Gastroesophageal sphincter (tissue), 4 donors: ENCODE measurements around the gene ATP12A. TPM values are rescaled to one million over a fixed set of nuclear protein-coding genes. Genes with fewer than 3 reads are reported as not detected.

ENCODE experiments used
- ATAC-seq: fragments of 150-250 bp; one replicate; pipeline ENCODE4 v1.9.1; 2016; ENCODE audit warnings: mild to moderate bottlenecking, moderate library complexity
- H3K27ac ChIP-seq, 4 donors: fragments of 200-600 bp; sonication (generic) in 3 of 4; 1 replicate in 3 of 4; 2 replicates in 1 of 4; pipeline ENCODE4 v1.5.1; 2016 to 2019
- H3K27me3 ChIP-seq: fragments of 200-600 bp; sonication (generic); one replicate; pipeline ENCODE4 v1.5.1; 2019
- H3K36me3 ChIP-seq, 2 donors: fragments of 200-600 bp; sonication (generic); one replicate each; pipeline ENCODE4 v1.5.1; 2019; ENCODE audit warnings: control low read depth in 1 of 2
- H3K4me1 ChIP-seq, 3 donors: fragments of 200-600 bp; sonication (generic); 1 replicate in 2 of 3; 2 replicates in 1 of 3; pipeline ENCODE4 v1.5.1; 2016 to 2019; ENCODE audit warnings: control low read depth in 2 of 3
- H3K4me3 ChIP-seq, 2 donors: fragments of 200-600 bp; sonication (generic); one replicate each; pipeline ENCODE4 v1.5.1; 2019; ENCODE audit warnings: mild to moderate bottlenecking in 1 of 2, moderate library complexity in 1 of 2
- H3K9me3 ChIP-seq, 3 donors: fragments of 200-600 bp; sonication (generic); one replicate each; pipeline ENCODE4 v1.5.1; 2017 to 2019; ENCODE audit warnings: control low read depth in 2 of 3
- CTCF ChIP-seq, 4 experiments: fragments of 200-600 bp in 2 of 4; fragments of 450-650 bp in 2 of 4; sonication (generic) in 1 of 4; IDR thresholded peaks; one replicate each; pipeline ENCODE4 v1.5.1; 2017 to 2019; ENCODE audit warnings: antibody characterized with exemption in 4 of 4, mild to moderate bottlenecking in 2 of 4, moderate library complexity in 2 of 4
- EP300 ChIP-seq: sonication (generic); formaldehyde crosslinking; IDR thresholded peaks from one replicate; pipeline ENCODE4 v1.6.1; 2017; ENCODE audit warnings: antibody characterized with exemption, mild to moderate bottlenecking
- POLR2A ChIP-seq, 2 donors: fragments of 450-650 bp; IDR thresholded peaks; one replicate each; pipeline ENCODE4 v1.6.1; 2017; ENCODE audit warnings: antibody characterized with exemption in 2 of 2, mild to moderate bottlenecking in 2 of 2, moderate library complexity in 1 of 2
- POLR2AphosphoS5 ChIP-seq: sonication (generic); formaldehyde crosslinking; IDR thresholded peaks from one replicate; pipeline ENCODE4 v1.6.1; 2017; ENCODE audit warnings: antibody characterized with exemption
- WGBS, 2 donors: methylation state at CpG; one replicate each; pipeline ENCODE4 v1.1.5; 2018; ENCODE audit warnings: low coverage in 1 of 2; 5-methylcytosine and 5-hydroxymethylcytosine counted together
- total RNA-seq, 4 donors: library from RNA; depleted of rRNA; stranded (reverse); fragments of >200 nt; gene quantifications; one replicate each; pipeline ENCODE4 v1.1.0, GENCODE V29; 2016

The ATP12A gene
- total RNA-seq, 4 donors from 2014 or later = 0.22 TPM; not detected in 3

GRCh38 chr13:24738366-24738847 is 58.2 kb downstream of the ATP12A start:
- ATAC-seq = no peak
- TF ChIP-seq CTCF (IDR thresholded peaks at IDR 0.05) (no peak), POLR2AphosphoS5 (no peak), EP300 (no peak), POLR2A (IDR thresholded peaks at IDR 0.05) (no peak)
- Histone ChIP-seq H3K9me3 (no peaks in the 10 kb centered on the region), H3K27ac (no peak overlapping the region), H3K4me3 (no peak overlapping the region), H3K4me1 (no peaks in the 10 kb centered on the region), H3K36me3 (no peaks in the 10 kb centered on the region), H3K27me3 (peaks cover 5% of the 10 kb centered on the region)
- WGBS, 2 donors = 77% methylated on average over 4 of the region's 5 CpGs; no CpG with 5 or more reads in 1 of the 2 donors

GRCh38 chr13:24740014-24740890 is 60.0 kb downstream of the ATP12A start:
- no peak for ATAC-seq
- Histone ChIP-seq H3K9me3 (no peaks in the 10 kb centered on the region), H3K27ac (no peak overlapping the region), H3K4me1 (no peaks in the 10 kb centered on the region), H3K27me3 (peaks cover 24% of the 10 kb centered on the region), H3K36me3 (no peaks in the 10 kb centered on the region), H3K4me3 (no peak overlapping the region)
- TF ChIP-seq EP300 = no peak
- TF ChIP-seq POLR2A (IDR thresholded peaks at IDR 0.05) = no peak
- no peak for TF ChIP-seq CTCF (IDR thresholded peaks at IDR 0.05)
- no peak for TF ChIP-seq POLR2AphosphoS5
- WGBS, 2 donors = 100% methylated on average over 2 of the region's 12 CpGs; no CpG with 5 or more reads in 1 of the 2 donors

GRCh38 chr13:24741016-24741662 is 60.9 kb downstream of the ATP12A start:
- no peak overlapping the region for H3K4me3 ChIP-seq
- no peaks in the 10 kb centered on the region for H3K9me3 ChIP-seq
- no peak overlapping the region for H3K27ac ChIP-seq
- ATAC-seq = no peak
- H3K27me3 ChIP-seq = peaks cover 33% of the 10 kb centered on the region
- TF ChIP-seq POLR2A (IDR thresholded peaks at IDR 0.05) = no peak
- TF ChIP-seq CTCF (IDR thresholded peaks at IDR 0.05) = no peak
- no peak for TF ChIP-seq POLR2AphosphoS5
- TF ChIP-seq EP300 = no peak
- no peaks in the 10 kb centered on the region for H3K36me3 ChIP-seq
- peaks cover 0 to 6% (median 0%) of the 10 kb centered on the region in 3 donors for H3K4me1 ChIP-seq
- no CpG with 5 or more reads among the region's 11 CpGs for WGBS, 2 donors

- peaks cover 0 to 13% (median 3%) of the 10 kb centered on the region in 3 donors for H3K4me1 ChIP-seq
- TF ChIP-seq CTCF (IDR thresholded peaks at IDR 0.05) (no peak), EP300 (no peak), POLR2A (IDR thresholded peaks at IDR 0.05) (no peak), POLR2AphosphoS5 (no peak)
- whole genome bisulfite sequencing, 2 donors = 0 to 42% methylated on average over 1 to 4 of the region's 8 CpGs
- no peak overlapping the region for H3K27ac ChIP-seq
- H3K36me3 ChIP-seq = no peaks in the 10 kb centered on the region
- no peak for ATAC-seq
- H3K4me3 ChIP-seq = no peak overlapping the region
- H3K9me3 ChIP-seq = no peaks in the 10 kb centered on the region
- peaks cover 39% of the 10 kb centered on the region for H3K27me3 ChIP-seq
Observed at GRCh38 chr13:24741791-24742190, 61.6 kb downstream of the ATP12A start.
